HepG2 (cell line): ENCODE data around the gene DSTYK. TPM values are rescaled to one million over a fixed set of nuclear protein-coding genes. Genes with fewer than 3 reads are reported as not detected.

Experiments used
- ATAC-seq: fragments of 200-7000 bp; cut with Tn5 transposase; 3 replicates; pipeline ENCODE4 v1.9.1; 2020; ENCODE audit warnings: mild to moderate bottlenecking, moderate library complexity
- BruUV-seq: library from RNA; stranded (reverse); fragments of 400-500 nt; replicated peaks from 2 replicates; lab custom pipeline; 2021; lab: Mats Ljungman, UMichigan
- CTCF ChIA-PET: fragments of 300-600 bp; formaldehyde crosslinking; extraction: SDS; loops from one replicate; lab custom pipeline; 2021; ENCODE audit warnings: low total read pairs, inconsistent platforms, low intra/inter-chr PET ratio; lab: Yijun Ruan, JAX
- POLR2A ChIA-PET: fragments of 350-600 bp; sonication (Branson Sonifier 250); formaldehyde crosslinking; loops from one replicate; lab custom pipeline; 2020; ENCODE audit warnings: antibody characterized with exemption, inconsistent platforms; lab: Yijun Ruan, JAX
- DNase-seq: peaks from one replicate; pipeline ENCODE4 v3.0.0-alpha.2; 2015; ENCODE audit warnings: low spot score
- FAIRE-seq: peaks from 3 replicates; lab custom pipeline; 2011; peaks lifted over from hg19 to GRCh38; lab: Jason Lieb, UNC
- H2AFZ ChIP-seq: one replicate; pipeline ENCODE4 v1.6.1; 2011; ENCODE audit warnings: low read length, inconsistent platforms
- H3K27ac ChIP-seq: fragments of 300-600 bp; 3 replicates; pipeline ENCODE4 v1.8.0; 2011; ENCODE audit warnings: mixed run types, mild to moderate bottlenecking, mixed read lengths, low read length, inconsistent platforms; ENCODE audit not compliant: insufficient read depth; ENCODE audit errors: extremely low read length
- H3K27me3 ChIP-seq, 2 experiments: fragments of 200-600 bp in 1 of 2; 2 replicates in 1 of 2; 3 replicates in 1 of 2; pipeline versions ENCODE4 v1.6.0 to v1.8.0; 2011; ENCODE audit warnings: low read length in 2 of 2, mild to moderate bottlenecking in 2 of 2, moderate library complexity in 2 of 2, inconsistent platforms in 1 of 2; ENCODE audit not compliant: insufficient read depth in 2 of 2, control insufficient read depth in 1 of 2
- H3K36me3 ChIP-seq, 2 experiments: fragments of 200-600 bp in 1 of 2; replicated peaks in 1 of 2; 2 replicates in 1 of 2; 3 replicates in 1 of 2; pipeline versions ENCODE4 v1.5.1 to v1.8.0; 2011; ENCODE audit warnings: low read length in 2 of 2, inconsistent platforms in 1 of 2; ENCODE audit not compliant: insufficient read depth in 2 of 2, control insufficient read depth in 1 of 2
- H3K4me1 ChIP-seq: 2 replicates; pipeline ENCODE4 v1.5.1; 2012; ENCODE audit warnings: low read length, inconsistent platforms; ENCODE audit not compliant: insufficient read depth
- H3K4me2 ChIP-seq: 2 replicates; pipeline ENCODE4 v1.6.0; 2011; ENCODE audit warnings: low read depth, low read length, inconsistent platforms
- H3K4me3 ChIP-seq, 3 experiments: fragments of 200-600 bp in 1 of 3; sonication (generic), shearing (Covaris generic) in 1 of 3; replicated peaks in 1 of 3; 2 replicates each; pipeline ENCODE4 v1.5.1; 2011 to 2016; ENCODE audit warnings: low read length in 3 of 3, inconsistent platforms in 2 of 3, low read depth in 2 of 3, mild to moderate bottlenecking in 2 of 3, control low read depth in 1 of 3, mixed read lengths in 1 of 3; ENCODE audit not compliant: insufficient read depth in 1 of 3
- H3K79me2 ChIP-seq: one replicate; pipeline ENCODE4 v1.6.1; 2011; ENCODE audit warnings: low read length, inconsistent platforms; ENCODE audit not compliant: insufficient read depth
- H3K9ac ChIP-seq: 2 replicates; pipeline ENCODE4 v1.6.0; 2011; ENCODE audit warnings: mild to moderate bottlenecking, low read depth, low read length, inconsistent platforms; ENCODE audit not compliant: insufficient read depth
- H3K9me3 ChIP-seq: 2 replicates; pipeline ENCODE4 v1.5.1; 2012; ENCODE audit warnings: mild to moderate bottlenecking, low read length
- H4K20me1 ChIP-seq: 2 replicates; pipeline ENCODE4 v1.6.0; 2011; ENCODE audit warnings: inconsistent platforms, mild to moderate bottlenecking, low read length, moderate library complexity; ENCODE audit not compliant: insufficient read depth
- FOXM1 ChIP-seq: sonication (generic); formaldehyde crosslinking; IDR thresholded peaks from 2 replicates; pipeline ENCODE4 v1.5.0; 2020; ENCODE audit warnings: missing genetic modification reagents
- HMG20A ChIP-seq: IDR thresholded peaks from 2 replicates; pipeline ENCODE4 v1.6.1; 2016; ENCODE audit warnings: borderline replicate concordance
- NFE2L2 ChIP-seq: fragments of 150-350 bp; IDR thresholded peaks from 2 replicates; pipeline ENCODE4 v1.6.1; 2014; ENCODE audit warnings: low read length
- NFKB2 ChIP-seq: sonication (generic); formaldehyde crosslinking; IDR thresholded peaks from 2 replicates; pipeline ENCODE4 v1.4.0; 2020; ENCODE audit warnings: missing genetic modification reagents, borderline replicate concordance
- TCF12 ChIP-seq, 2 experiments: fragments of 450-650 bp in 1 of 2; sonication (generic) in 1 of 2; formaldehyde crosslinking in 1 of 2; IDR thresholded peaks; 2 replicates each; pipeline versions ENCODE4 v1.6.1 to v1.8.0; 2017 to 2022; ENCODE audit warnings: antibody characterized with exemption in 1 of 2, mild to moderate bottlenecking in 1 of 2, missing genetic modification reagents in 1 of 2, moderate library complexity in 1 of 2
- U2AF1 ChIP-seq: fragments of 200-400 bp; formaldehyde crosslinking; optimal IDR thresholded peaks from 2 replicates; pipeline ENCODE3; 2017; ENCODE audit warnings: mild to moderate bottlenecking, low read depth, low read length
- YY1 ChIP-seq: IDR thresholded peaks from 2 replicates; pipeline ENCODE4 v1.6.1; 2011; ENCODE audit warnings: low read length, low read depth, moderate library complexity, mild to moderate bottlenecking; ENCODE audit not compliant: insufficient read depth, insufficient replicate concordance
- ZBTB7A ChIP-seq: sonication (generic); formaldehyde crosslinking; IDR thresholded peaks from 2 replicates; pipeline ENCODE4 v1.8.0; 2022; ENCODE audit warnings: mild to moderate bottlenecking, missing genetic modification reagents
- ZFP91 ChIP-seq: sonication (generic); formaldehyde crosslinking; IDR thresholded peaks from 2 replicates; pipeline ENCODE4 v1.9.0; 2022; ENCODE audit warnings: missing genetic modification reagents, mild to moderate bottlenecking, borderline replicate concordance
- ZNF232 ChIP-seq: sonication (generic); formaldehyde crosslinking; IDR thresholded peaks from 2 replicates; pipeline ENCODE4 v1.4.0; 2020; ENCODE audit warnings: missing genetic modification reagents, borderline replicate concordance
- ZNF235 ChIP-seq: sonication (generic); formaldehyde crosslinking; IDR thresholded peaks from 2 replicates; pipeline ENCODE4 v1.8.1; 2023; ENCODE audit warnings: mild to moderate bottlenecking, missing genetic modification reagents, borderline replicate concordance
- ZNF382 ChIP-seq: sonication (generic); formaldehyde crosslinking; IDR thresholded peaks from 2 replicates; pipeline ENCODE4 v1.5.0; 2020; ENCODE audit warnings: missing genetic modification reagents, mild to moderate bottlenecking, borderline replicate concordance
- ZNF484 ChIP-seq: sonication (generic); formaldehyde crosslinking; IDR thresholded peaks from 2 replicates; pipeline ENCODE4 v1.5.1; 2020; ENCODE audit warnings: mild to moderate bottlenecking, low read depth, missing genetic modification reagents, borderline replicate concordance
- ZNF607 ChIP-seq: sonication (generic); formaldehyde crosslinking; IDR thresholded peaks from 2 replicates; pipeline ENCODE4 v1.5.1; 2020; ENCODE audit warnings: missing genetic modification reagents, mild to moderate bottlenecking, borderline replicate concordance
- ZNF740 ChIP-seq: sonication (generic); formaldehyde crosslinking; IDR thresholded peaks from 2 replicates; pipeline ENCODE4 v1.4.0; 2020; ENCODE audit warnings: missing genetic modification reagents
- ZNF747 ChIP-seq: sonication (generic); formaldehyde crosslinking; IDR thresholded peaks from 2 replicates; pipeline ENCODE4 v1.8.1; 2023; ENCODE audit warnings: missing genetic modification reagents, mild to moderate bottlenecking, borderline replicate concordance
- ZNF788 ChIP-seq: sonication (generic); formaldehyde crosslinking; IDR thresholded peaks from 2 replicates; pipeline ENCODE4 v1.5.0; 2020; ENCODE audit warnings: mild to moderate bottlenecking, missing genetic modification reagents, borderline replicate concordance
- WGBS: methylation state at CpG from one replicate; pipeline ENCODE4 v1.1.6; 2017; ENCODE audit warnings: low lambda C conversion rate; 5-methylcytosine and 5-hydroxymethylcytosine counted together
- in situ Hi-C: cut with HindIII; loops from 2 replicates; pipeline ENCODE4 v1.10.0; 2017; ENCODE audit warnings: low pct_unique_long_range_greater_than_20kb; ENCODE audit not compliant: extremely low pct_ligation_motif_present
- intact Hi-C: fragments of 100-400 bp; cut with micrococcal nuclease; formaldehyde crosslinking; loops from one replicate; pipeline ENCODE4 v1.10.0; 2022; ENCODE audit not compliant: unreplicated experiment
- polyA plus RNA-seq, 8 experiments: library from polyadenylated mRNA; depleted of rRNA in 3 of 8; stranded (reverse) in 7 of 8; unstranded in 1 of 8; fragments of >200 nt; fragmentation: Illumina TruSeq in 4 of 8; extraction: Trizol in 4 of 8; gene quantifications; 2 replicates each; pipeline versions ENCODE4 v1.2.1 to v1.2.3, GENCODE V29; 2011 to 2016; ENCODE audit warnings: low read depth in 4 of 8, missing spikeins in 1 of 8, mixed read lengths in 1 of 8; ENCODE audit not compliant: insufficient read depth in 1 of 8
- total RNA-seq, 5 experiments: library from RNA; depleted of rRNA; stranded (reverse); fragments of >200 nt; fragmentation: Illumina TruSeq; extraction: Trizol; gene quantifications; 2 replicates each; pipeline ENCODE4 v1.2.3, GENCODE V29; 2016; ENCODE audit warnings: low read depth in 1 of 5

DSTYK gene
- total and polyA plus RNA-seq, 2 of the 13 experiments (the other 11 are each of a cell fraction or from before 2014, with no cell fraction given): 2.6 to 4.8 TPM

- in situ Hi-C loops (no loop called here), intact Hi-C loops (no loop called here)
- H3K9ac ChIP-seq: no peak overlapping the region
- no peak overlapping the region for H3K27ac ChIP-seq
- BruUV-seq: no TSS peak
- H3K79me2 ChIP-seq: no peaks in the 10 kb centered on the region
- DNase-seq (peak; percentile 6), ATAC-seq (no peak), FAIRE-seq (no peak)
- POLR2A ChIA-PET: no interaction called here
- CTCF ChIA-PET: no interaction called here
- H2AFZ ChIP-seq: no peak overlapping the region
- no peaks in the 10 kb centered on the region for H3K4me1 ChIP-seq
- no peaks in the 10 kb centered on the region for H3K27me3 ChIP-seq
- no peak overlapping the region for H3K4me3 ChIP-seq
- H3K9me3 ChIP-seq: no peaks in the 10 kb centered on the region
- WGBS: 96% methylated on average over 4 of the region's 4 CpGs
- no peaks in the 10 kb centered on the region for H4K20me1 ChIP-seq
- TF ChIP-seq U2AF1 (no peak), ZNF740 (CRISPR knock-in tag) (no peak), NFKB2 (no peak), NFE2L2 (no peak), ZFP91 (CRISPR knock-in tag) (no peak), HMG20A (CRISPR knock-in tag) (no peak)
- TF ChIP-seq, all 625 proteins: peak for 0
- Histone ChIP-seq H3K36me3 (peaks cover 7 to 21% of the 10 kb centered on the region in 2 experiments; a peak in 4 of 5 replicates), H3K4me2 (no peak overlapping the region)
Measured at GRCh38 chr1:205172729-205173366, 38.7 kb downstream of the DSTYK start.

- WGBS: 98% methylated on average over 5 of the region's 5 CpGs
- no peaks in the 10 kb centered on the region for H3K79me2 ChIP-seq
- H2AFZ ChIP-seq: no peak overlapping the region
- no peak for DNase-seq
- BruUV-seq: no TSS peak
- ATAC-seq: no peak
- H3K27me3 ChIP-seq: no peaks in the 10 kb centered on the region
- no peak overlapping the region for H3K4me2 ChIP-seq
- in situ Hi-C loops (no loop called here), intact Hi-C loops (no loop called here)
- ChIA-PET CTCF (no interaction called here), POLR2A (no interaction called here)
- no peak for FAIRE-seq
- TF ChIP-seq ZNF607 (CRISPR knock-in tag): no peak
- no peak for TF ChIP-seq ZNF484
- no peak for TF ChIP-seq ZNF747 (CRISPR knock-in tag)
- no peak for TF ChIP-seq FOXM1 (CRISPR knock-in tag)
- no peak for TF ChIP-seq ZNF235
- TF ChIP-seq YY1: no peak
- no peak for TF ChIP-seq TCF12 (IDR thresholded peaks at IDR 0.05)
- no peak for TF ChIP-seq TCF12 (CRISPR knock-in tag; IDR thresholded peaks at IDR 0.05)
- no peak for TF ChIP-seq ZBTB7A
- TF ChIP-seq ZNF788 (CRISPR knock-in tag): no peak
- no peak for TF ChIP-seq ZNF232 (CRISPR knock-in tag)
- no peak for TF ChIP-seq ZNF382 (CRISPR knock-in tag)
- no peak overlapping the region for H3K27ac ChIP-seq
- H3K9me3 ChIP-seq: no peaks in the 10 kb centered on the region
- no peak overlapping the region for H3K9ac ChIP-seq
- H3K36me3 ChIP-seq: peaks cover 8 to 23% of the 10 kb centered on the region in 2 experiments; a peak in 4 of 5 replicates
- no peaks in the 10 kb centered on the region for H4K20me1 ChIP-seq
- no peaks in the 10 kb centered on the region for H3K4me1 ChIP-seq
- no peak overlapping the region for H3K4me3 ChIP-seq
Measured at GRCh38 chr1:205171369-205171768, 40.1 kb downstream of the DSTYK start.
